DMS153 treated with DMSO at 0.1 percent for 48 hours (cell line): ENCODE results near the gene GFRAL.
"Not testable (repeated sequence)": the region's sequence is repeated elsewhere in the genome, so short reads cannot be mapped to it uniquely, and the experiment has no call there.

Experiments used
- DNase-seq: peaks from one replicate; lab custom pipeline; 2025; ENCODE audit not compliant: unreplicated experiment; lab: John Stamatoyannopoulos, UW

The GFRAL gene

GRCh38 chr6:55327169-55327568 lies at the start of gene GFRAL:
Gene GFRAL (plus strand): TSS chr6:55327469. CDS start chr6:55327555, 86 bp downstream.
- no peak for DNase-seq

- DNase-seq: no peak
Observed at GRCh38 chr6:55277646-55278045, 49.6 kb upstream of the GFRAL start.

GRCh38 chr6:55281215-55281614 lies 46.1 kb upstream of the GFRAL start:
- no peak for DNase-seq

- DNase-seq: no peak
Observed at GRCh38 chr6:55282115-55282514, 45.2 kb upstream of the GFRAL start.

GRCh38 chr6:55286824-55287223 lies 40.4 kb upstream of the GFRAL start:
- no peak for DNase-seq

GRCh38 chr6:55290736-55291135 lies 36.5 kb upstream of the GFRAL start:
- DNase-seq: no peak

GRCh38 chr6:55293116-55293515 lies 34.2 kb upstream of the GFRAL start:
- no peak for DNase-seq

- not testable (repeated sequence) for DNase-seq
Observed at GRCh38 chr6:55297214-55297613, 30.1 kb upstream of the GFRAL start.

GRCh38 chr6:55299286-55299985 lies 27.8 kb upstream of the GFRAL start:
- DNase-seq: no peak

GRCh38 chr6:55304747-55305146 lies 22.5 kb upstream of the GFRAL start:
- DNase-seq: no peak

GRCh38 chr6:55319961-55320695 lies 7.1 kb upstream of the GFRAL start:
- no peak for DNase-seq

GRCh38 chr6:55320696-55321086 lies 6.6 kb upstream of the GFRAL start:
- DNase-seq: no peak

- DNase-seq: no peak
Observed at GRCh38 chr6:55377150-55377549, 49.9 kb downstream of the GFRAL start.

GRCh38 chr6:55379471-55379870 lies 52.2 kb downstream of the GFRAL start:
- DNase-seq: no peak

- no peak for DNase-seq
Observed at GRCh38 chr6:55379895-55380294, 52.6 kb downstream of the GFRAL start.

- no peak for DNase-seq
Observed at GRCh38 chr6:55388211-55388610, 60.9 kb downstream of the GFRAL start.

- DNase-seq: no peak
Observed at GRCh38 chr6:55395871-55396270, 68.6 kb downstream of the GFRAL start.

- no peak for DNase-seq
Observed at GRCh38 chr6:55397986-55398385, 70.7 kb downstream of the GFRAL start.

GRCh38 chr6:55399351-55399750 lies 72.1 kb downstream of the GFRAL start:
- no peak for DNase-seq

GRCh38 chr6:55405474-55406235 lies 78.4 kb downstream of the GFRAL start:
- DNase-seq: no peak

- DNase-seq: no peak
Observed at GRCh38 chr6:55410674-55411073, 83.4 kb downstream of the GFRAL start.

GRCh38 chr6:55423933-55424332 lies 96.7 kb downstream of the GFRAL start:
- no peak for DNase-seq
